HG02840 (cell line): ENCODE data around the gene CD244.

Experiments used
- ATAC-seq: cut with Tn5 transposase; IDR thresholded peaks from one replicate; pipeline ENCODE4 v1.9.1; 2021; ENCODE audit warnings: mild to moderate bottlenecking, moderate library complexity, moderate number of reproducible peaks; ENCODE audit not compliant: unreplicated experiment, low FRiP score

Gene CD244

GRCh38 chr1:160814856-160815255, 47.8 kb downstream of the CD244 start:
- no peak for ATAC-seq

- ATAC-seq: no peak
These were observed 48.4 kb downstream of the CD244 start for GRCh38 chr1:160814316-160814715.

GRCh38 chr1:160813215-160813614, 49.5 kb downstream of the CD244 start:
- no peak for ATAC-seq

GRCh38 chr1:160811147-160811546, 51.5 kb downstream of the CD244 start:
- no peak for ATAC-seq

GRCh38 chr1:160810486-160810885, 52.2 kb downstream of the CD244 start:
- no peak for ATAC-seq

- ATAC-seq: no peak
These were observed 54.4 kb downstream of the CD244 start for GRCh38 chr1:160808289-160808688.

- no peak for ATAC-seq
These were observed 54.9 kb downstream of the CD244 start for GRCh38 chr1:160807738-160808137.

- no peak for ATAC-seq
These were observed 55.4 kb downstream of the CD244 start for GRCh38 chr1:160807247-160807646.

- ATAC-seq: no peak
These were observed 55.9 kb downstream of the CD244 start for GRCh38 chr1:160806784-160807183.

- no peak for ATAC-seq
These were observed 56.5 kb downstream of the CD244 start for GRCh38 chr1:160806109-160806665.

- ATAC-seq: no peak
These were observed 60.7 kb downstream of the CD244 start for GRCh38 chr1:160801836-160802580.

- ATAC-seq: no peak
These were observed 61.9 kb downstream of the CD244 start for GRCh38 chr1:160800645-160801408.

- no peak for ATAC-seq
These were observed 62.5 kb downstream of the CD244 start for GRCh38 chr1:160800142-160800541.

- no peak for ATAC-seq
These were observed 63.0 kb downstream of the CD244 start for GRCh38 chr1:160799641-160800040.

- no peak for ATAC-seq
These were observed 64.2 kb downstream of the CD244 start for GRCh38 chr1:160798439-160798838.

GRCh38 chr1:160797861-160798273, 64.8 kb downstream of the CD244 start:
- ATAC-seq: no peak

- ATAC-seq: no peak
These were observed 65.4 kb downstream of the CD244 start for GRCh38 chr1:160797271-160797709.

- ATAC-seq: peak; percentile 78
These were observed 66.7 kb downstream of the CD244 start, which contains the start of gene LY9 for GRCh38 chr1:160795951-160796383. Gene LY9 (plus strand): TSS chr1:160796174. CDS start chr1:160796188, 14 bp downstream.

GRCh38 chr1:160794376-160794775, 68.3 kb downstream of the CD244 start:
- no peak for ATAC-seq

GRCh38 chr1:160789702-160790611, 72.7 kb downstream of the CD244 start:
- peak; percentile 87 for ATAC-seq
